ENCODE measurements around the gene LINC01488. TPM values are rescaled to one million over a fixed set of nuclear protein-coding genes. Genes with fewer than 3 reads are reported as not detected.

Gene LINC01488
- total RNA-seq, 4 donors from 2014 or later = not detected

DNA sequence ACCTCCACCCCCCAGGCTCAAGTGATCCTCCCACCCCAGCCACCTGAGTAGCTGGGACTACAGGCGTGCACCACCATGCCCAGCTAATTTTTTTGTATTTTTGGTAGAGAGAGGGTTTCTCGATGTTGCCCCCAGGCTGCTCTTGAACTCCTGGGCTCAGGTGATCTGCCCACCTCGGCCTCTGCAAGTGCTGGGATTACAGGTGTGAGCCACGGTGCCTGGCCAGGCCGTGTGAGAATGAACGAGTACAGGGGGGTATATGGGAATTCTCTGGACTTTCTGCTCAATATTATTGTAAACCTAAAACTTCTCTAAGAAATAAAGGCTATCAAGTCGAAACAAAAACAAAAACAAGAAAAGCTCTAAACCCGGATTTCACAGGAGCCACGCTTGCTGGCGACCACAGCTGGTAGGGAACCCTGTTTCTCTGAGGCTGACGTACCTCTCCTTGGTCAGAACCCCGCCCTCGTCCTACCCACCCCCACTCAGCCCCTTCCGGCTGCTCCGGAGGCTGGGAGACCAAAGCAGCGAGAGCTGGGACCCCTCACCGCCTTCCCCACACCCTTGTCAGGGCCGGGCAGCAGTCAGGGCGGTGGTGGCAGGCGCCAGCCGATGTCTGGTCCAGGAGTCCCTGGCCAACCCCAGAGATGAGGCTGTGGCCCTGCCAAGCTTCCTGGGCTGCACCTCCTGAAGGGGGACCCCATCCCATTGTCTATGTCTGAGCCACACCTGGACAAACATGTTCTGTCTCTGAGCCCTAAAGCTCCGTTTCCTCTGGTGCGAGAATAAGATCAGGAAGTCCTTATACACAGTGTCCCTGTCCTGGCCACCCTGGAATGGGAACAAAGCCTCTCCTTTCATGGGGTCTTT, 52.1 kb downstream of the LINC01488 start:
- Histone ChIP-seq H3K36me3 (no peaks in the 10 kb centered on the region), H3K4me3 (no peak overlapping the region), H3K4me1 (no peaks in the 10 kb centered on the region), H3K27me3 (no peaks in the 10 kb centered on the region), H3K9me3 (no peaks in the 10 kb centered on the region), H3K27ac (no peak overlapping the region)
- WGBS, 2 donors (ENCODE audit: low coverage in 1 of 2) = 77 to 86% methylated on average over 7 to 23 of the region's 23 CpGs
- TF ChIP-seq, protein P1, sequence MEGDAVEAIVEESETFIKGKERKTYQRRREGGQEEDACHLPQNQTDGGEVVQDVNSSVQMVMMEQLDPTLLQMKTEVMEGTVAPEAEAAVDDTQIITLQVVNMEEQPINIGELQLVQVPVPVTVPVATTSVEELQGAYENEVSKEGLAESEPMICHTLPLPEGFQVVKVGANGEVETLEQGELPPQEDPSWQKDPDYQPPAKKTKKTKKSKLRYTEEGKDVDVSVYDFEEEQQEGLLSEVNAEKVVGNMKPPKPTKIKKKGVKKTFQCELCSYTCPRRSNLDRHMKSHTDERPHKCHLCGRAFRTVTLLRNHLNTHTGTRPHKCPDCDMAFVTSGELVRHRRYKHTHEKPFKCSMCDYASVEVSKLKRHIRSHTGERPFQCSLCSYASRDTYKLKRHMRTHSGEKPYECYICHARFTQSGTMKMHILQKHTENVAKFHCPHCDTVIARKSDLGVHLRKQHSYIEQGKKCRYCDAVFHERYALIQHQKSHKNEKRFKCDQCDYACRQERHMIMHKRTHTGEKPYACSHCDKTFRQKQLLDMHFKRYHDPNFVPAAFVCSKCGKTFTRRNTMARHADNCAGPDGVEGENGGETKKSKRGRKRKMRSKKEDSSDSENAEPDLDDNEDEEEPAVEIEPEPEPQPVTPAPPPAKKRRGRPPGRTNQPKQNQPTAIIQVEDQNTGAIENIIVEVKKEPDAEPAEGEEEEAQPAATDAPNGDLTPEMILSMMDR (IDR thresholded peaks at IDR 0.05) = no peak
- TF ChIP-seq POLR2AphosphoS5 (IDR thresholded peaks at IDR 0.05) (no peak), EP300 (IDR thresholded peaks at IDR 0.05; ENCODE audit: low read depth) (no peak), POLR2A (IDR thresholded peaks at IDR 0.05) (no peak)
- intact Hi-C loops (cut with DNase I; ENCODE audit: low total_unique reads) = no loop called here
- in situ Hi-C loops (cut with MboI; ENCODE audit: low pct_ligation_motif_present in 1 of 4, low pct_unique_long_range_greater_than_20kb in 1 of 4, low sequenced_read_pairs in 3 of 4) = no loop called here
- DNase-seq = no peak

- H3K27ac ChIP-seq = no peak overlapping the region
- in situ Hi-C loops (cut with MboI; ENCODE audit: low pct_ligation_motif_present in 1 of 4, low pct_unique_long_range_greater_than_20kb in 1 of 4, low sequenced_read_pairs in 3 of 4) = no loop called here
- TF ChIP-seq, protein P1 (IDR thresholded peaks at IDR 0.05) = no peak
- no peak for TF ChIP-seq POLR2AphosphoS5 (IDR thresholded peaks at IDR 0.05)
- no peak for TF ChIP-seq POLR2A (IDR thresholded peaks at IDR 0.05)
- TF ChIP-seq EP300 (IDR thresholded peaks at IDR 0.05; ENCODE audit: low read depth) = no peak
- intact Hi-C loops (cut with DNase I; ENCODE audit: low total_unique reads) = no loop called here
- no peaks in the 10 kb centered on the region for H3K9me3 ChIP-seq
- no peaks in the 10 kb centered on the region for H3K36me3 ChIP-seq
- WGBS, 2 donors (ENCODE audit: low coverage in 1 of 2) = 41% methylated on average over 8 of the region's 14 CpGs; no CpG with 5 or more reads in 1 of the 2 donors
- H3K4me1 ChIP-seq = no peaks in the 10 kb centered on the region
- H3K27me3 ChIP-seq = no peaks in the 10 kb centered on the region
- no peak overlapping the region for H3K4me3 ChIP-seq
- DNase-seq = no peak
Measured at GRCh38 chr11:69534166-69534530, 52.7 kb downstream of the LINC01488 start.

DNA sequence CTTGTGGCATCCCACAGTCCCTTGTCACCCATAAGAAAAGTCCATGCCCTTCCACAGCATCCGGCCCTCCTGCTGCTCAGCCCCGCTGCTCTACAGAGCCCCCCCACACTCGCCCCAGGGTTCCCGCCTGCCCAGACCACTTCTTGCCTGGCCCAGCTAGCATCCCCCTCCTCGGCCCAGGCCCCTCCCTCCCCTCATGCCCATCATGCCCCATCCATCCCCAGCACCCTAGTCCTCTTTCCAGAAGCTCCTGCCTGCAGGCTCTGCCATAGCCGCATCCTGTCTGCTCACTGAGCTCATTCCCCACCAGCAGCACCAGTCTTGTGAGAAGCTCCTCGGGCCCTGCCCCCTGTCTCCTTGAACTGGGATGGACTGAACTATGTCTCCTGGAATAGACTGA, 54.4 kb downstream of the LINC01488 start:
- WGBS, 2 donors (ENCODE audit: low coverage in 1 of 2) = 86% methylated on average over 7 of the region's 7 CpGs; no CpG with 5 or more reads in 1 of the 2 donors

DNA sequence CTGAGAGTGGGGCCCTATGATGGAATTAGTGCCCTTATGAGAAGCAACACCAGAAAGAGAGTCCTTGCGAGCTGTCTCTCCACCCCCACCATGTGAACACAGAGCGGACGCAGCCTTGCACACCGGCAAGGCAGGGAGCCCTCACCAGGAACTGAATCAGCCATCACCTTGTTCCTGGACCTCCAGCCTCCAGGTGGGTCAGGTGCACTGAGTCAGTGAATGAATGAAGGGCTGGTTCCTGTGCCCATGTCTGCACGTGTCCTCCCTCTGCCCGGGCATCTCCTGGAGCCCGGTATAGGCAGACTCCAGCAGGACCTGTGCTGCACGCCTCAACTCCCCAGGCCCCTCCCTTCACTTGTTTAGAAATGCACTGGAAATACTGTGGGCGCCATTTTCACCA, 54.9 kb downstream of the LINC01488 start:
- no peaks in the 10 kb centered on the region for H3K36me3 ChIP-seq
- DNase-seq = no peak
- 92% methylated on average over 9 of the region's 9 CpGs; no CpG with 5 or more reads in 1 of the 2 donors for WGBS, 2 donors (ENCODE audit: low coverage in 1 of 2)
- no peaks in the 10 kb centered on the region for H3K9me3 ChIP-seq
- TF ChIP-seq POLR2AphosphoS5 (IDR thresholded peaks at IDR 0.05) (no peak), POLR2A (IDR thresholded peaks at IDR 0.05) (no peak), EP300 (IDR thresholded peaks at IDR 0.05; ENCODE audit: low read depth) (no peak)
- TF ChIP-seq, protein P1 (IDR thresholded peaks at IDR 0.05) = no peak
- no peak overlapping the region for H3K4me3 ChIP-seq
- H3K4me1 ChIP-seq = peaks cover 0 to 4% (median 0%) of the 10 kb centered on the region in 4 donors
- in situ Hi-C loops (cut with MboI; ENCODE audit: low pct_ligation_motif_present in 1 of 4, low pct_unique_long_range_greater_than_20kb in 1 of 4, low sequenced_read_pairs in 3 of 4) (no loop called here), intact Hi-C loops (cut with DNase I; ENCODE audit: low total_unique reads) (no loop called here)
- H3K27me3 ChIP-seq = no peaks in the 10 kb centered on the region
- H3K27ac ChIP-seq = no peak overlapping the region

More for the DNA sequence above, 54.4 kb downstream of the LINC01488 start:
- intact Hi-C loops (cut with DNase I; ENCODE audit: low total_unique reads) (no loop called here), in situ Hi-C loops (cut with MboI; ENCODE audit: low pct_ligation_motif_present in 1 of 4, low pct_unique_long_range_greater_than_20kb in 1 of 4, low sequenced_read_pairs in 3 of 4) (no loop called here)
- TF ChIP-seq POLR2AphosphoS5 (IDR thresholded peaks at IDR 0.05) = no peak
- TF ChIP-seq EP300 (IDR thresholded peaks at IDR 0.05; ENCODE audit: low read depth) = no peak
- TF ChIP-seq, protein P1 (IDR thresholded peaks at IDR 0.05) = no peak
- TF ChIP-seq POLR2A (IDR thresholded peaks at IDR 0.05) = no peak
- Histone ChIP-seq H3K4me3 (no peak overlapping the region), H3K9me3 (no peaks in the 10 kb centered on the region), H3K36me3 (no peaks in the 10 kb centered on the region), H3K4me1 (peaks cover 0 to 4% (median 0%) of the 10 kb centered on the region in 4 donors), H3K27me3 (no peaks in the 10 kb centered on the region), H3K27ac (no peak overlapping the region)
- no peak for DNase-seq

All from transverse colon (tissue), 4 donors.